Esophagus squamous epithelium (tissue), 5 donors: Measurements from ENCODE around the gene RNPEPL1. TPM values are rescaled to one million over a fixed set of nuclear protein-coding genes. Genes with fewer than 3 reads are reported as not detected.

ENCODE experiments used
- DNase-seq: peaks from one replicate; lab custom pipeline; 2025; lab: John Stamatoyannopoulos, UW
- H3K27ac ChIP-seq, 4 donors: fragments of 200-600 bp; sonication (generic); one replicate each; pipeline ENCODE4 v1.5.1; 2016 to 2019; ENCODE audit warnings: mild to moderate bottlenecking in 1 of 4
- H3K27me3 ChIP-seq, 4 donors: fragments of 200-600 bp; sonication (generic); 1 replicate in 3 of 4; 2 replicates in 1 of 4; pipeline versions ENCODE4 v1.5.1 to v1.6.0; 2017 to 2021; ENCODE audit warnings: antibody characterized with exemption in 1 of 4
- H3K36me3 ChIP-seq, 3 donors: fragments of 200-600 bp; sonication (generic); one replicate each; pipeline ENCODE4 v1.5.1; 2016 to 2019
- H3K4me1 ChIP-seq, 3 donors: fragments of 200-600 bp; sonication (generic); one replicate each; pipeline ENCODE4 v1.5.1; 2017 to 2019
- H3K4me3 ChIP-seq, 4 donors: fragments of 200-600 bp; sonication (generic); 1 replicate in 3 of 4; 2 replicates in 1 of 4; pipeline ENCODE4 v1.5.1; 2016 to 2019; ENCODE audit warnings: mild to moderate bottlenecking in 2 of 4, moderate library complexity in 1 of 4
- H3K9me3 ChIP-seq, 3 donors: fragments of 200-600 bp; sonication (generic); one replicate each; pipeline ENCODE4 v1.5.1; 2016 to 2019
- POLR2A ChIP-seq, 4 donors: fragments of 450-650 bp; IDR thresholded peaks; one replicate each; pipeline ENCODE4 v1.6.1; 2017; ENCODE audit warnings: antibody characterized with exemption in 4 of 4, mild to moderate bottlenecking in 4 of 4, moderate library complexity in 3 of 4
- WGBS, 2 donors: methylation state at CpG; one replicate each; pipeline ENCODE4 v1.1.5; 2018; 5-methylcytosine and 5-hydroxymethylcytosine counted together
- intact Hi-C: fragments of 100-400 bp; cut with DNase I; formaldehyde crosslinking; loops from one replicate; pipeline ENCODE4 v1.15.0; 2022
- total RNA-seq, 4 donors: library from RNA; depleted of rRNA; stranded (reverse); fragments of >200 nt; gene quantifications; one replicate each; pipeline ENCODE4 v1.1.0, GENCODE V29; 2016
- TF ChIP-seq, protein P1 (sequence below), 6 experiments: fragments of 450-650 bp in 4 of 6; fragments of 200-600 bp in 2 of 6; sonication (generic) in 2 of 6; IDR thresholded peaks; one replicate each; pipeline ENCODE4 v1.5.1; 2016 to 2019; ENCODE audit warnings: antibody characterized with exemption in 6 of 6, mild to moderate bottlenecking in 4 of 6, moderate library complexity in 4 of 6
- donor health status: DM: yes; HTN: yes; CAD: no.

RNPEPL1 gene
- total RNA-seq, 4 donors from 2014 or later: 41.9 to 96.5 (median 48.1) TPM

DNA sequence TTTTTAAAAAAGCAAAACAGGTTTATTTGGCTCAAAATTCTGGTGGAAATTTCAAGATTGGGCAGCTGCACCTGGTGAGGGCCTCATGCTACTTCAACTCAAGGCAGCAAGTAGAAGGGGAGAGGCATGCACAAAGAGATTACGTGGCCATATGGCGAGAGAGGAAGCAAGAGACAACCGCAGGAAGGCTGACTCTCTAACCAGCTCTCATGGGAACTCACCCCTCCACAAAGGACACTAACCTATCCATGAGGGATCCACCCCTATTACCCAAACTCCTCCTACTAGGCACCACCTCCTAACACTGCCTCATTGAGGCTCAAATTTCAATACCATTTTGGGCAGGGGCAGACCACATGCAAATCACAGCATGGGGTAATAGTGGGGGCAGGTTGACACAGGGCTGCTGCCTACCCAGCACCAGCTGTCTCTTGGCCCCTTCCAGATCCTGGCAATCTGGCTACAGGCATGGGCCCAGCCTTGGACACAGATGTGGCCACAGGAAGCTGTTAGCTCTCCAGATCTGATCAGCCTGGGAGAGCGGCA, 16.3 kb downstream of the RNPEPL1 start:
- 65 to 86% methylated on average over 2 to 3 of the region's 4 CpGs for WGBS, 2 donors
- Histone ChIP-seq H3K27ac (peak overlapping the region; percentile 17 to 98 (median 96)), H3K9me3 (no peaks in the 10 kb centered on the region), H3K36me3 (peaks cover 0 to 15% (median 0%) of the 10 kb centered on the region in 3 donors), H3K27me3 (no peaks in the 10 kb centered on the region), H3K4me3 (peak overlapping the region in 2 of 4 donors; percentile 95 to 99), H3K4me1 (peaks cover 41 to 74% (median 43%) of the 10 kb centered on the region in 3 donors)
- peak in 1 of 4 donors; percentile 38 for TF ChIP-seq POLR2A (IDR thresholded peaks at IDR 0.05)
- TF ChIP-seq, protein P1, sequence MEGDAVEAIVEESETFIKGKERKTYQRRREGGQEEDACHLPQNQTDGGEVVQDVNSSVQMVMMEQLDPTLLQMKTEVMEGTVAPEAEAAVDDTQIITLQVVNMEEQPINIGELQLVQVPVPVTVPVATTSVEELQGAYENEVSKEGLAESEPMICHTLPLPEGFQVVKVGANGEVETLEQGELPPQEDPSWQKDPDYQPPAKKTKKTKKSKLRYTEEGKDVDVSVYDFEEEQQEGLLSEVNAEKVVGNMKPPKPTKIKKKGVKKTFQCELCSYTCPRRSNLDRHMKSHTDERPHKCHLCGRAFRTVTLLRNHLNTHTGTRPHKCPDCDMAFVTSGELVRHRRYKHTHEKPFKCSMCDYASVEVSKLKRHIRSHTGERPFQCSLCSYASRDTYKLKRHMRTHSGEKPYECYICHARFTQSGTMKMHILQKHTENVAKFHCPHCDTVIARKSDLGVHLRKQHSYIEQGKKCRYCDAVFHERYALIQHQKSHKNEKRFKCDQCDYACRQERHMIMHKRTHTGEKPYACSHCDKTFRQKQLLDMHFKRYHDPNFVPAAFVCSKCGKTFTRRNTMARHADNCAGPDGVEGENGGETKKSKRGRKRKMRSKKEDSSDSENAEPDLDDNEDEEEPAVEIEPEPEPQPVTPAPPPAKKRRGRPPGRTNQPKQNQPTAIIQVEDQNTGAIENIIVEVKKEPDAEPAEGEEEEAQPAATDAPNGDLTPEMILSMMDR (IDR thresholded peaks at IDR 0.05): no peak
- intact Hi-C loops: no loop called here
- no peak for DNase-seq

DNA sequence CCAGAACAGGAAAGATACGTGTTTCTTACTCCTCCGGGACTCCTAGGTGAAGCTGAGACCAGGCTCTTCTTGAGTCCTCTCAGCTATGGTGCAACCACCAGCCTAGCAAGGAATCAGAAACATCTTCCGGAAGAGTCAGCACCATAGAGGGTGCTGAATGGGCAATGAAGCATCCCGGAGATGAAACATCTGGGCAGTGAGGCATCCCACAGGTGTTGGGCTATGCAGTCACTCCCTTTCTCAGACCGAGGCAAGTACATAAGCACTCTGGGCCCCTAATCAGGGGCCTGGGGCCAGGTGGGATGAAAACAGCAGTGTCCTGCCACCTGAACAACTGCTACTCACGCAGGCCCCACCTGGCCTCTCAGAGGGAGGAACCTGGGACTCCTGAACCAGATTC, 16.8 kb downstream of the RNPEPL1 start:
- TF ChIP-seq POLR2A (IDR thresholded peaks at IDR 0.05): no peak
- TF ChIP-seq, protein P1 (IDR thresholded peaks at IDR 0.05): no peak
- Histone ChIP-seq H3K4me3 (peak overlapping the region; percentile 85 to 99 (median 96)), H3K4me1 (peaks cover 36 to 73% (median 37%) of the 10 kb centered on the region in 3 donors), H3K36me3 (peaks cover 0 to 21% (median 0%) of the 10 kb centered on the region in 3 donors), H3K9me3 (no peaks in the 10 kb centered on the region), H3K27me3 (no peaks in the 10 kb centered on the region), H3K27ac (peak overlapping the region; percentile 89 to 98 (median 96))
- 37 to 60% methylated on average over 2 to 4 of the region's 6 CpGs for WGBS, 2 donors
- DNase-seq: no peak
- intact Hi-C loops: no loop called here

DNA sequence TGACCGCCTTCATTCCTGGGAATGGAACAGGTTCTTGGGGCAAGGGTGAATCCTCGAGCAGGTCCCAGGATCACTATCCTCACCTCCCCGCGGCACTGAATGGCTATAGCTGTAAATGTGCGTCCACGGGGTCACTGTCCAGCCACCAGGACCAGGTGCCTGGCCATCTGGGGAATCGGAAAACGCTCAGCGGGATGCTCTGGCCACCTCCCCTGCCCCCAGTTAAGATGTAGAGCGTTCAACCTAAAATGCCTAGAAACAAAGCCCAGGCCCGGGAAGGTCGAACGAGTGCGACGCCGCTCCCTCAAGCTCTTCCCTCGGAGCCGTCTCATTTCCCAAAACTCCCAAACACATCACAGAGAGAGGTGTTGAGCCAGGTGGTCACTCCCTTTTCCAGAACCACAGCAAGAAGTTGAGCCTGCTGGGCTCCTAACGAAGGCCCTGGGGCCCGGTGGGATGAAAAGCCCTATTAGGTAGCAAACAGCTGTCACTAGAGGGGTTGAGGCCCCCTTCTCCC, 17.5 kb downstream of the RNPEPL1 start:
- peak overlapping the region; percentile 85 to 99 (median 96) for H3K4me3 ChIP-seq
- no peak for TF ChIP-seq POLR2A (IDR thresholded peaks at IDR 0.05)
- TF ChIP-seq, protein P1 (IDR thresholded peaks at IDR 0.05): no peak

DNA sequence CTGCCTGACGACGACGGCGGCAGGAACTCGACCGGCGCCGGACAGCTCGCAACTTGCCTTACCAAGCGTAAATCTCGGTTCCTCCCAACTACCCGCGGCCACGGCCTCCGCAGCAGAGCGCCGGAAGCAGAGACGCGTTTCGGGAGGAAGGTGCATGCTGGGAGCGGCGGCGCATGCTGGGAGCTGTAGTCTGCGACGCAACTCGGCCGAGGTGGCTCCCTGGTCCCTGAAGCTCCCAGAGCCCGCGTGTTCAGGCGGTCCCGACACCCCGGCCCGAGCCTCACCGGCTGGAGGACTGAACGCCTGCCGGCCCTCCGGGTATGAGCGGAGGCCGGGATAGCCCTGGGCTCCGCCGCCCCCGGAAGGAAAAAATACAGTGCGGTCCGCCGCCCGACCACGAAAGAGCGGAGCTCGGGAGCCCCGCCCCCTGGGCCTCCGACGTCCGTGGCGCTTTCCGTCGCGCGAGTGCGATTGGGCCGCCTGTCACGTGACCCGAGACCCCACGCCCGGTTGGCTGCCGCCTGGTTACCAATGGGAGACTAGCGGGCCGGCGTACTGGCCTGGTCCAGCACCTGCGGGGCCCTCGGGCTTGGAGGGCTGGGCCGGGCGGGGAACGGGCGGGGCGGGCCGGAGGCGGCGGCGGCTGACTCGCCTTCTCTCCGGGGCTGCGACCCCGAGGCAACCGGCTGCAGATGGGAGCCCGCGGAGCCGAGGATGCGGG, 18.1 kb downstream of the RNPEPL1 start, which contains the start of gene CAPN10:
Gene CAPN10, plus strand, starts transcription at position 537 of the 721 bp plus-strand sequence. Its CDS starts 178 bp downstream, at position 715.
- Histone ChIP-seq H3K4me3 (peak within 1 kb of the TSS; percentile 85 to 99 (median 96)), H3K36me3 (peaks cover 0 to 28% (median 0%) of the 10 kb centered on the region in 3 donors), H3K27ac (peak within 1 kb of the TSS; percentile 89 to 98 (median 96)), H3K9me3 (no peaks in the 10 kb centered on the region), H3K27me3 (no peaks in the 10 kb centered on the region), H3K4me1 (peaks cover 30 to 65% (median 31%) of the 10 kb centered on the region in 3 donors)
- WGBS, 2 donors: 1 to 2% methylated on average over 10 to 23 of the region's 88 CpGs
- peak in 3 of 4 donors; percentile 10 to 81 (median 43) for TF ChIP-seq POLR2A (IDR thresholded peaks at IDR 0.05)
- TF ChIP-seq, protein P1 (IDR thresholded peaks at IDR 0.05): peak in 1 of 6 experiments; percentile 11
- intact Hi-C loops: no loop called here
- peak; percentile 86 for DNase-seq

More for the DNA sequence above, 17.5 kb downstream of the RNPEPL1 start:
- DNase-seq: no peak
- Histone ChIP-seq H3K36me3 (peaks cover 0 to 27% (median 0%) of the 10 kb centered on the region in 3 donors), H3K27ac (peak overlapping the region; percentile 89 to 98 (median 96)), H3K9me3 (no peaks in the 10 kb centered on the region), H3K4me1 (peaks cover 30 to 67% (median 31%) of the 10 kb centered on the region in 3 donors), H3K27me3 (no peaks in the 10 kb centered on the region)
- 4% methylated on average over 9 to 10 of the region's 20 CpGs for WGBS, 2 donors
- intact Hi-C loops: no loop called here
